K562 (cell line): ENCODE data around the gene SPRING1.

Source experiments
- CEBPG ChIP-seq, 3 experiments: fragments of 200-800 bp in 1 of 3; sonication (Bioruptor generic) in 1 of 3; sonication (generic) in 1 of 3; formaldehyde crosslinking in 1 of 3; IDR thresholded peaks in 2 of 3; conservative IDR thresholded peaks in 1 of 3; 2 replicates each; pipeline versions ENCODE4 v1.6.1 to v1.8.0; 2016 to 2022; ENCODE audit warnings: missing compliant biosample characterization in 2 of 3, missing genetic modification characterization in 2 of 3, mild to moderate bottlenecking in 1 of 3, missing genetic modification reagents in 1 of 3
- CTCF ChIP-seq, 3 experiments: IDR thresholded peaks in 2 of 3; conservative IDR thresholded peaks in 1 of 3; 2 replicates each; pipeline ENCODE4 v1.5.1; 2011 to 2012; ENCODE audit warnings: low read length in 3 of 3, mild to moderate bottlenecking in 3 of 3, control low read depth in 2 of 3, improper control_type of control experiment in 1 of 3, inconsistent platforms in 1 of 3, low read depth in 1 of 3, mixed read lengths in 1 of 3, moderate library complexity in 1 of 3; ENCODE audit not compliant: insufficient read depth in 2 of 3
- HIVEP1 ChIP-seq: fragments of 250-450 bp; sonication (Bioruptor Pico); IDR thresholded peaks from 2 replicates; pipeline ENCODE4 v1.4.0; 2020; ENCODE audit warnings: mild to moderate bottlenecking
- HMGN3 ChIP-seq: IDR thresholded peaks from 2 replicates; pipeline ENCODE4 v1.6.1; 2011; ENCODE audit warnings: borderline replicate concordance, low read depth, mild to moderate bottlenecking, mixed read lengths, low read length; ENCODE audit not compliant: insufficient read length; ENCODE audit errors: extremely low read depth
- HNRNPL ChIP-seq: fragments of 200-400 bp; formaldehyde crosslinking; IDR thresholded peaks from 2 replicates; pipeline ENCODE4 v1.6.1; 2017; ENCODE audit warnings: low read depth, mild to moderate bottlenecking, low read length
- KLF10 ChIP-seq: fragments of 250-450 bp; sonication (Bioruptor Pico); IDR thresholded peaks from 2 replicates; pipeline ENCODE4 v1.6.1; 2021; ENCODE audit warnings: matching md5 sums
- PBX2 ChIP-seq, 2 experiments: IDR thresholded peaks in 1 of 2; conservative IDR thresholded peaks in 1 of 2; 2 replicates each; pipeline ENCODE4 v1.6.1; 2016; ENCODE audit warnings: low read depth in 2 of 2, mild to moderate bottlenecking in 1 of 2, missing compliant biosample characterization in 1 of 2, missing genetic modification characterization in 1 of 2, moderate library complexity in 1 of 2
- PHF21A ChIP-seq: fragments of 450-650 bp; IDR thresholded peaks from 2 replicates; pipeline ENCODE4 v1.6.1; 2017; ENCODE audit warnings: low read depth, borderline replicate concordance
- POLR2A ChIP-seq: fragments of 450-650 bp; conservative IDR thresholded peaks from 2 replicates; pipeline ENCODE4 v1.6.1; 2016
- RFX5 ChIP-seq: IDR thresholded peaks from 2 replicates; pipeline ENCODE4 v1.6.1; 2011; ENCODE audit warnings: low read depth, mild to moderate bottlenecking, improper control_type of control experiment, low read length
- U2AF1 ChIP-seq: fragments of 200-400 bp; formaldehyde crosslinking; optimal IDR thresholded peaks from 2 replicates; pipeline ENCODE3; 2017; ENCODE audit warnings: mild to moderate bottlenecking, low read depth, low read length, moderate library complexity
- ZBTB11 ChIP-seq, 3 experiments: fragments of 200-800 bp in 1 of 3; fragments of 250-450 bp in 1 of 3; fragments of 450-650 bp in 1 of 3; sonication (Bioruptor Pico) in 1 of 3; sonication (Bioruptor generic) in 1 of 3; formaldehyde crosslinking in 1 of 3; IDR thresholded peaks; 2 replicates each; pipeline versions ENCODE4 v1.6.1 to v1.8.0; 2016 to 2022; ENCODE audit warnings: mild to moderate bottlenecking in 2 of 3, missing genetic modification characterization in 2 of 3, missing compliant biosample characterization in 1 of 3, moderate library complexity in 1 of 3
- ZEB2 ChIP-seq: fragments of 450-650 bp; IDR thresholded peaks from 2 replicates; pipeline ENCODE4 v1.6.1; 2016

GRCh38 chr12:116736962-116737773 lies 701 bp downstream of the SPRING1 start:
- 0 out of 2 replicates have a peak, but pooled peaks have one; percentile 31 for TF ChIP-seq POLR2A
- TF ChIP-seq CEBPG (CRISPR knock-in tag; IDR thresholded peaks at IDR 0.05): no peak
- no peak for TF ChIP-seq CEBPG (tag; conservative IDR thresholded peaks at IDR 0.05 in 1 of 2, IDR thresholded peaks at IDR 0.05 in 1 of 2)
- no peak for TF ChIP-seq RFX5
- TF ChIP-seq HNRNPL: no peak
- no peak for TF ChIP-seq HMGN3
- no peak for TF ChIP-seq CTCF (IDR thresholded peaks at IDR 0.05 in 2 of 3, conservative IDR thresholded peaks at IDR 0.05 in 1 of 3; ENCODE audit: insufficient read depth in 2 of 3, low read depth in 1 of 3, low read length in 3 of 3)
- TF ChIP-seq ZEB2: 0 out of 2 replicates have a peak, but pooled peaks have one; percentile 60
- no peak for TF ChIP-seq PBX2 (CRISPR knock-in tag; IDR thresholded peaks at IDR 0.05; ENCODE audit: low read depth)
- TF ChIP-seq PBX2 (tag; conservative IDR thresholded peaks at IDR 0.05; ENCODE audit: low read depth): no peak
- no peak for TF ChIP-seq U2AF1
- TF ChIP-seq HIVEP1: no peak
- no peak for TF ChIP-seq KLF10 (CRISPR knock-in tag)
- peak; percentile 79; the same call in 1 of the 2 replicates for TF ChIP-seq PHF21A
- no peak for TF ChIP-seq ZBTB11 (CRISPR knock-in tag; IDR thresholded peaks at IDR 0.05)
